GM15510 (cell line): ENCODE measurements around the gene TMEM248.

Source experiments
- POLR2A ChIP-seq: IDR thresholded peaks from 3 replicates; pipeline ENCODE4 v1.6.1; 2011; ENCODE audit warnings: borderline replicate concordance; ENCODE audit not compliant: insufficient read length; ENCODE audit errors: extremely low read depth

TMEM248 gene

GRCh38 chr7:66929935-66930334 is 8.9 kb downstream of the TMEM248 start:
- TF ChIP-seq POLR2A = no peak

GRCh38 chr7:66930341-66930740 is 9.3 kb downstream of the TMEM248 start:
- TF ChIP-seq POLR2A = no peak

GRCh38 chr7:66933469-66933868 is 12.4 kb downstream of the TMEM248 start:
- no peak for TF ChIP-seq POLR2A

GRCh38 chr7:66937940-66938339 is 16.9 kb downstream of the TMEM248 start:
- TF ChIP-seq POLR2A = no peak

- TF ChIP-seq POLR2A = no peak
Observed at GRCh38 chr7:66939325-66939724, 18.3 kb downstream of the TMEM248 start.

GRCh38 chr7:66946545-66946944 is 25.5 kb downstream of the TMEM248 start:
- TF ChIP-seq POLR2A = no peak

- no peak for TF ChIP-seq POLR2A
Observed at GRCh38 chr7:66948480-66949109, 27.6 kb downstream of the TMEM248 start.

- TF ChIP-seq POLR2A = no peak
Observed at GRCh38 chr7:66950311-66950710, 29.3 kb downstream of the TMEM248 start.

- no peak for TF ChIP-seq POLR2A
Observed at GRCh38 chr7:66950763-66951162, 29.7 kb downstream of the TMEM248 start.

GRCh38 chr7:66952343-66953043 is 31.5 kb downstream of the TMEM248 start:
- no peak for TF ChIP-seq POLR2A

GRCh38 chr7:66953044-66953427 is 32.0 kb downstream of the TMEM248 start:
- TF ChIP-seq POLR2A = no peak

- no peak for TF ChIP-seq POLR2A
Observed at GRCh38 chr7:66957595-66958290, 36.7 kb downstream of the TMEM248 start.

GRCh38 chr7:66958538-66959350 is 37.7 kb downstream of the TMEM248 start:
- no peak for TF ChIP-seq POLR2A

GRCh38 chr7:66960192-66960591 is 39.2 kb downstream of the TMEM248 start:
- no peak for TF ChIP-seq POLR2A

GRCh38 chr7:66961096-66961495 is 40.1 kb downstream of the TMEM248 start:
- no peak for TF ChIP-seq POLR2A

- TF ChIP-seq POLR2A = no peak
Observed at GRCh38 chr7:66964411-66964810, 43.4 kb downstream of the TMEM248 start.

- no peak for TF ChIP-seq POLR2A
Observed at GRCh38 chr7:66967029-66967428, 46.0 kb downstream of the TMEM248 start.
